ENCODE data around the gene SHB. TPM values are rescaled to one million over a fixed set of nuclear protein-coding genes. Genes with fewer than 3 reads are reported as not detected.

SHB gene
- total RNA-seq, 1 experiment from 2014 or later, result 12.2 TPM

DNA sequence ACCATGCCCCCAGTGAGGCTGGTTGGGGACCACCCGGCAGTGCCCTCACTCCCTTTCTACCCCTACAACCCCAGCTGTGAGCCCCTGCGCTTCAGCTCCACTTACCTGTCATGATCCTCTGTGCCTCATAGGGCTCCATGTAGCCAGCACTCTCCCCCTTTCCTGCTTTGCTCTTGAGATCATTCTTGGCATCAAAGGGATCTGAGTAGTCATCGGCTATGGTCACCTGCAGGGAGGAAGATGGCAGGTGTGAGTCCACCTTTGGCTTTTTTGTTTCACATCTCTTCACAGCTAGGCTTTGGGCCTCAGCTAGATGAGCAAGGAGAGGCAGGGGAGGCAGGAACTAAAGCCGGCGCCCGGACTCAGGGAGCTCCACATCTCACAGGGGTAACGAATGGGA, 53.1 kb downstream of the SHB start:
- Mint-ChIP-seq H3K4me3 (no peak overlapping the region), H3K36me3 (peaks cover 6% of the 10 kb centered on the region; the same call in 1 of the 2 replicates), H3K27me3 (ENCODE audit: low read depth) (no peaks in the 10 kb centered on the region; the same call in 1 of the 2 replicates), H3K27ac (peak overlapping the region; percentile 97), H3K9me3 (no peaks in the 10 kb centered on the region), H3K4me1 (peaks cover 83% of the 10 kb centered on the region)
- ChIA-PET CTCF (interaction anchor here (1.2 to 4.4 kb wide), 6 partner anchors 10 to 102 kb away, joined by 7 to 61 read pairs (median 24); no protein-coding TSS in a partner anchor), POLR2A (interaction anchor here (0.6 to 0.9 kb wide), 2 partner anchors 47 to 48 kb away, joined by 3 to 10 read pairs; no protein-coding TSS in a partner anchor)
- ATAC-seq, result no peak
- TF ChIP-seq CREM (CRISPR knock-in tag; IDR thresholded peaks at IDR 0.05) (no peak), ETV6 (CRISPR knock-in tag; IDR thresholded peaks at IDR 0.05) (no peak), JUN (CRISPR knock-in tag; IDR thresholded peaks at IDR 0.05) (no peak), SMAD3 (CRISPR knock-in tag; IDR thresholded peaks at IDR 0.05; ENCODE audit: borderline replicate concordance) (no peak), OVOL2 (CRISPR knock-in tag; IDR thresholded peaks at IDR 0.05; ENCODE audit: borderline replicate concordance) (no peak), HMGA2 (CRISPR knock-in tag; IDR thresholded peaks at IDR 0.05) (no peak), ZNF263 (CRISPR knock-in tag; IDR thresholded peaks at IDR 0.05; ENCODE audit: low read depth) (no peak), RELA (CRISPR knock-in tag; IDR thresholded peaks at IDR 0.05; ENCODE audit: borderline replicate concordance) (no peak), SOX15 (CRISPR knock-in tag; IDR thresholded peaks at IDR 0.05) (no peak), SMAD4 (CRISPR knock-in tag; IDR thresholded peaks at IDR 0.05) (no peak)
- TF ChIP-seq, protein P1, sequence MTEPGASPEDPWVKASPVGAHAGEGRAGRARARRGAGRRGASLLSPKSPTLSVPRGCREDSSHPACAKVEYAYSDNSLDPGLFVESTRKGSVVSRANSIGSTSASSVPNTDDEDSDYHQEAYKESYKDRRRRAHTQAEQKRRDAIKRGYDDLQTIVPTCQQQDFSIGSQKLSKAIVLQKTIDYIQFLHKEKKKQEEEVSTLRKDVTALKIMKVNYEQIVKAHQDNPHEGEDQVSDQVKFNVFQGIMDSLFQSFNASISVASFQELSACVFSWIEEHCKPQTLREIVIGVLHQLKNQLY (CRISPR knock-in tag; IDR thresholded peaks at IDR 0.05), result no peak
- TF ChIP-seq, protein P2, sequence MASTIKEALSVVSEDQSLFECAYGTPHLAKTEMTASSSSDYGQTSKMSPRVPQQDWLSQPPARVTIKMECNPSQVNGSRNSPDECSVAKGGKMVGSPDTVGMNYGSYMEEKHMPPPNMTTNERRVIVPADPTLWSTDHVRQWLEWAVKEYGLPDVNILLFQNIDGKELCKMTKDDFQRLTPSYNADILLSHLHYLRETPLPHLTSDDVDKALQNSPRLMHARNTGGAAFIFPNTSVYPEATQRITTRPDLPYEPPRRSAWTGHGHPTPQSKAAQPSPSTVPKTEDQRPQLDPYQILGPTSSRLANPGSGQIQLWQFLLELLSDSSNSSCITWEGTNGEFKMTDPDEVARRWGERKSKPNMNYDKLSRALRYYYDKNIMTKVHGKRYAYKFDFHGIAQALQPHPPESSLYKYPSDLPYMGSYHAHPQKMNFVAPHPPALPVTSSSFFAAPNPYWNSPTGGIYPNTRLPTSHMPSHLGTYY (CRISPR knock-in tag; IDR thresholded peaks at IDR 0.05), result no peak
- TF ChIP-seq, protein P3, sequence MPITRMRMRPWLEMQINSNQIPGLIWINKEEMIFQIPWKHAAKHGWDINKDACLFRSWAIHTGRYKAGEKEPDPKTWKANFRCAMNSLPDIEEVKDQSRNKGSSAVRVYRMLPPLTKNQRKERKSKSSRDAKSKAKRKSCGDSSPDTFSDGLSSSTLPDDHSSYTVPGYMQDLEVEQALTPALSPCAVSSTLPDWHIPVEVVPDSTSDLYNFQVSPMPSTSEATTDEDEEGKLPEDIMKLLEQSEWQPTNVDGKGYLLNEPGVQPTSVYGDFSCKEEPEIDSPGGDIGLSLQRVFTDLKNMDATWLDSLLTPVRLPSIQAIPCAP (CRISPR knock-in tag; IDR thresholded peaks at IDR 0.05), result no peak
- TF ChIP-seq, protein P4, sequence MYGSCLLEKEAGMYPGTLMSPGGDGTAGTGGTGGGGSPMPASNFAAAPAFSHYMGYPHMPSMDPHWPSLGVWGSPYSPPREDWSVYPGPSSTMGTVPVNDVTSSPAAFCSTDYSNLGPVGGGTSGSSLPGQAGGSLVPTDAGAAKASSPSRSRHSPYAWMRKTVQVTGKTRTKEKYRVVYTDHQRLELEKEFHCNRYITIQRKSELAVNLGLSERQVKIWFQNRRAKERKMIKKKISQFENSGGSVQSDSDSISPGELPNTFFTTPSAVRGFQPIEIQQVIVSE (CRISPR knock-in tag; IDR thresholded peaks at IDR 0.05; ENCODE audit: borderline replicate concordance), result no peak
- TF ChIP-seq, protein P5, sequence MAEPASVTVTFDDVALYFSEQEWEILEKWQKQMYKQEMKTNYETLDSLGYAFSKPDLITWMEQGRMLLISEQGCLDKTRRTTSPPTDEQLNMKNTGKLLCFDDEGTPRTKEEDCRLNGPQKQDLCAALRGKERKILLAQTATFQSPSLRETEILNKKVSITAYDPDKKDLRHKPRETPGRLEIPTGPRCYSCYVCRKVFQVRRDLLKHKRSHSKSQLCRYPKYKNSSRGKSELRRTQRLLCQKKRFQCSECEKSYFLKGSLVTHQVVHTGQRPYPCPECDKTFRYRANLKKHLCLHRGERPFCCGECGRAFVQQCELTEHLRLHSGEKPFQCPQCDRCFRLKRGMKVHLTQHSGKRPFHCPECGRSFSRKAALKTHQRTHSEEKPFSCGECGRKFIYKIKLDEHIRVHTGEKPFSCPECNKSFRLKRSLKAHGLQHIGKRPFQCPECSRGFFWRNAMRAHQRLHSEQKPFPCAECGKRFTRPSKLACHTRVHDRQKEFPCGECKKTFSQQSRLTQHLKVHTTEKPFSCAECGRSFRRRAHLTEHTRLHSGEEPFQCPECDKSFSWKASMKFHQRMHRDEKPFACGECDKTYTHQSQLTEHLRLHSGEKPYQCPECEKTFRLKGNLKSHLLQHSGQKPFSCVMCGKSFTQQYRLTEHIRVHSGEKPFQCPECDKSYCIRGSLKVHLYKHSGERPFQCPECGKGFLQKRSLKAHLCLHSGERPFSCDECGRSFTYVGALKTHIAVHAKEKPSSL (CRISPR knock-in tag; conservative IDR thresholded peaks at IDR 0.05), result no peak
- TF ChIP-seq, protein P6, sequence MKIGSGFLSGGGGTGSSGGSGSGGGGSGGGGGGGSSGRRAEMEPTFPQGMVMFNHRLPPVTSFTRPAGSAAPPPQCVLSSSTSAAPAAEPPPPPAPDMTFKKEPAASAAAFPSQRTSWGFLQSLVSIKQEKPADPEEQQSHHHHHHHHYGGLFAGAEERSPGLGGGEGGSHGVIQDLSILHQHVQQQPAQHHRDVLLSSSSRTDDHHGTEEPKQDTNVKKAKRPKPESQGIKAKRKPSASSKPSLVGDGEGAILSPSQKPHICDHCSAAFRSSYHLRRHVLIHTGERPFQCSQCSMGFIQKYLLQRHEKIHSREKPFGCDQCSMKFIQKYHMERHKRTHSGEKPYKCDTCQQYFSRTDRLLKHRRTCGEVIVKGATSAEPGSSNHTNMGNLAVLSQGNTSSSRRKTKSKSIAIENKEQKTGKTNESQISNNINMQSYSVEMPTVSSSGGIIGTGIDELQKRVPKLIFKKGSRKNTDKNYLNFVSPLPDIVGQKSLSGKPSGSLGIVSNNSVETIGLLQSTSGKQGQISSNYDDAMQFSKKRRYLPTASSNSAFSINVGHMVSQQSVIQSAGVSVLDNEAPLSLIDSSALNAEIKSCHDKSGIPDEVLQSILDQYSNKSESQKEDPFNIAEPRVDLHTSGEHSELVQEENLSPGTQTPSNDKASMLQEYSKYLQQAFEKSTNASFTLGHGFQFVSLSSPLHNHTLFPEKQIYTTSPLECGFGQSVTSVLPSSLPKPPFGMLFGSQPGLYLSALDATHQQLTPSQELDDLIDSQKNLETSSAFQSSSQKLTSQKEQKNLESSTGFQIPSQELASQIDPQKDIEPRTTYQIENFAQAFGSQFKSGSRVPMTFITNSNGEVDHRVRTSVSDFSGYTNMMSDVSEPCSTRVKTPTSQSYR (CRISPR knock-in tag; IDR thresholded peaks at IDR 0.05), result no peak
- TF ChIP-seq, protein P7, sequence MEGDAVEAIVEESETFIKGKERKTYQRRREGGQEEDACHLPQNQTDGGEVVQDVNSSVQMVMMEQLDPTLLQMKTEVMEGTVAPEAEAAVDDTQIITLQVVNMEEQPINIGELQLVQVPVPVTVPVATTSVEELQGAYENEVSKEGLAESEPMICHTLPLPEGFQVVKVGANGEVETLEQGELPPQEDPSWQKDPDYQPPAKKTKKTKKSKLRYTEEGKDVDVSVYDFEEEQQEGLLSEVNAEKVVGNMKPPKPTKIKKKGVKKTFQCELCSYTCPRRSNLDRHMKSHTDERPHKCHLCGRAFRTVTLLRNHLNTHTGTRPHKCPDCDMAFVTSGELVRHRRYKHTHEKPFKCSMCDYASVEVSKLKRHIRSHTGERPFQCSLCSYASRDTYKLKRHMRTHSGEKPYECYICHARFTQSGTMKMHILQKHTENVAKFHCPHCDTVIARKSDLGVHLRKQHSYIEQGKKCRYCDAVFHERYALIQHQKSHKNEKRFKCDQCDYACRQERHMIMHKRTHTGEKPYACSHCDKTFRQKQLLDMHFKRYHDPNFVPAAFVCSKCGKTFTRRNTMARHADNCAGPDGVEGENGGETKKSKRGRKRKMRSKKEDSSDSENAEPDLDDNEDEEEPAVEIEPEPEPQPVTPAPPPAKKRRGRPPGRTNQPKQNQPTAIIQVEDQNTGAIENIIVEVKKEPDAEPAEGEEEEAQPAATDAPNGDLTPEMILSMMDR (IDR thresholded peaks at IDR 0.05), result no peak
- no peak for DNase-seq (ENCODE audit: low spot score)

All from WTC11 (cell line).